ENCODE data around the gene PIK3IP1.

The PIK3IP1 gene

GRCh38 chr22:31278626-31279326 is 13.5 kb downstream of the PIK3IP1 start:
- DNase-seq, result no peak

- no peak for DNase-seq
Measured at GRCh38 chr22:31278151-31278621, 14.1 kb downstream of the PIK3IP1 start.

GRCh38 chr22:31277741-31278140 is 14.5 kb downstream of the PIK3IP1 start:
- DNase-seq, result no peak

GRCh38 chr22:31276426-31277167 is 15.7 kb downstream of the PIK3IP1 start:
- no peak for DNase-seq

GRCh38 chr22:31275576-31275975 is 16.7 kb downstream of the PIK3IP1 start:
- DNase-seq, result no peak

- no peak for DNase-seq
Measured at GRCh38 chr22:31275018-31275417, 17.3 kb downstream of the PIK3IP1 start.

- DNase-seq, result no peak
Measured at GRCh38 chr22:31274017-31274416, 18.3 kb downstream of the PIK3IP1 start.

- DNase-seq, result peak; percentile 7 to 61 (median 11)
Measured at GRCh38 chr22:31272522-31273446, 19.5 kb downstream of the PIK3IP1 start.

- DNase-seq, result no peak
Measured at GRCh38 chr22:31271485-31271884, 20.8 kb downstream of the PIK3IP1 start.

GRCh38 chr22:31271026-31271425 is 21.3 kb downstream of the PIK3IP1 start:
- DNase-seq, result no peak

- DNase-seq, result no peak
Measured at GRCh38 chr22:31269892-31270579, 22.3 kb downstream of the PIK3IP1 start.

- DNase-seq, result no peak
Measured at GRCh38 chr22:31268281-31268680, 24.0 kb downstream of the PIK3IP1 start.

- DNase-seq, result no peak
Measured at GRCh38 chr22:31263896-31264640, 28.2 kb downstream of the PIK3IP1 start.

- DNase-seq, result no peak
Measured at GRCh38 chr22:31262312-31263133, 29.8 kb downstream of the PIK3IP1 start.

GRCh38 chr22:31260474-31260856 is 31.8 kb downstream of the PIK3IP1 start:
- no peak for DNase-seq

- DNase-seq, result no peak
Measured at GRCh38 chr22:31259798-31260473, 32.4 kb downstream of the PIK3IP1 start.

- DNase-seq, result peak in 2 of 3 experiments; percentile 0 to 4
Measured at GRCh38 chr22:31253949-31254348, 38.3 kb downstream of the PIK3IP1 start.

- no peak for DNase-seq
Measured at GRCh38 chr22:31250740-31251600, 41.3 kb downstream of the PIK3IP1 start.
